Activated gamma-delta T cell treated with Interleukin-2 at 50 U/mL for 16 hours (primary cell): Measurements from ENCODE around the gene TLR8.
"Not testable (repeated sequence)": the region's sequence is repeated elsewhere in the genome, so short reads cannot be mapped to it uniquely, and the experiment has no call there.

Source experiments
- DNase-seq: peaks from one replicate; pipeline ENCODE4 v3.0.0-alpha.2; 2020

Gene TLR8

DNA sequence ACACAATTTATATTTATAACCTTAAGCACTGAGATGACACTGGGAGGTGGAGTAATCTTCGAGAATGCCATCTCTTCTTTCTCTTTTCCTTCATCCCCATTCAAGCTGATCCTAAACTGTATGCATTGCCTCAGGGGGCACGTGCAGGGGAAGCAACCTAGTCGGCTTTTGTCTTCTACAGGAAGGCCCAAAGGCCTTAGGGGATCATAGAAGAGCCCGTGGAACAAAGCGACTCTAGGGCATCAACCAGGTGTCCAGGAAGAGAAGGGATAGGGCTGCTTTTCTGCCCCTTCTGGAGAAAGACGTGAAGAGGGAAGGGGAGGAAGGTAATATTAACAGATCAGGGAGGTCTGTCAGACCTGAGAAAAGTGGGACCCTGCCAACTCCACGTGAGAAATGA lies 6.9 kb upstream of the TLR8 start:
- no peak for DNase-seq

DNA sequence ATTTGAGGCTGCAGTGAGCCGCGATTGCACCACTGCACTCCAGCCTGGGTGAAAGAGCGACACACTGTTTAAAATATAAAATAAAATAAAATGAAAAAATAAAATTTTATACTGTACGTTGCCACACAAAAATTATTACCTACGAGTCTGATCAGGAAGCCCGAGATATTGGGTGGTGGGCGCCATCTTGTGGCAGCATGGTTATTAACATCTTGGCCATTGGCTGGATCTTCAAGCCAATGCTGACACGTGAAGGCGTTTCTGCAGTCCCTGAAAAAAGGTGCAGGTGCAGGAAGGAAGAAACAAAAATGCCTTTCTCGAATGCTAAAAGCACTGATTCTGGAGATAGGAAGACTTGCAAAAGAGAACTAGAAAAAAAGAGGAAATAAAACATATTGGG lies 4.9 kb upstream of the TLR8 start:
- peak; percentile 65 for DNase-seq

DNA sequence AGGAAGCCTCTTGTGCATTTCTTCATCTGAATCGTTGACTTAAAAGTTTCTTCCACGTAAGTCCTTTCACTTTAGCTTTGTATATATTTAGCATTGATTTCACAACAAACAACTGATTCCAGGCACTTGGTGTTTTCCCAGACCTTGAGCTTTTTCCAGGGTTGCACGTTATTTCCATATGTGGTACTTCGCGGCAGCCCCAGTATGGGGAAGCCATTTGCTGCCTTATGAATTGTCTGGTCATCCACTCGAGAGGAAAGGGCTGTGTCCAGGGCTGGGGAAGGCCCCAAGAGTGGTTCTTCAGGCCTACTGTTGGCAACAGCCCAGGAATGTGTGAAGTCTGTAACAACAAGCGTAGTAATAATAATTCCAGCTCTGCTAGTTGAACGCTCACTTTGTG lies 2.8 kb upstream of the TLR8 start:
- DNase-seq: no peak

DNA sequence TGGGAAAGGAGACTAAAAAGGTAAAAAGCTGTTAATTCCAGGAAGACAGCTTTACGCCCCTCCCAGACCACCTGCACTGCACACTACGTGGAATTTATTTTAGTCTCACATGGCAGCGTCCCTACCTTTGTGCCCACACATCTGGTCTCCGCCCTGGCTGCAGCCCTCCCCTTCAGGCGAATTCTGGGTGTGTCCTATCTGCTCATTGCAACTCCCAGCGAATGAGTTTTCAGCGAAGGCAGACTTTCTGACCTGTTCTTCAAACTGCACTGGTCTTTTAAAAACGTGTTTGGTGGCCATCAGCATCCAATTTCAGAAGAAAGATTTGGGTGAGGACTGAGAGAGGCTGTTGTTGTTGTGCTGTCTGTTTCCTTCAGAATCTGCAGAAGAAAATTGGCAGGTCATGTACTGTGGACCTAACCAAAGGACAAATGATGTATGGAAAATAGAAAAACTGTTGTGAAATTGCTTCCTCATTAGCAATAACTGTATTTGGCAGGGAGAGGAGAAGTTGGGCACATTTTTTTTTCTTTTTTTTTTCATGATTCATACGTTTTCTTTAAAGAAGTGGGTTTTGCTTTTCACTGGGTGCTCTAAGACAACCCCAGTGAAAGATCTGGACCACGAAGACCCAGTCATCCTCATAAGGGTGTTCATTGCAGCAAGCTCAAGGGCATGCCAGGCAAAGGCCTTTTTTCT lies 4.2 kb downstream of the TLR8 start:
- no peak for DNase-seq

DNA sequence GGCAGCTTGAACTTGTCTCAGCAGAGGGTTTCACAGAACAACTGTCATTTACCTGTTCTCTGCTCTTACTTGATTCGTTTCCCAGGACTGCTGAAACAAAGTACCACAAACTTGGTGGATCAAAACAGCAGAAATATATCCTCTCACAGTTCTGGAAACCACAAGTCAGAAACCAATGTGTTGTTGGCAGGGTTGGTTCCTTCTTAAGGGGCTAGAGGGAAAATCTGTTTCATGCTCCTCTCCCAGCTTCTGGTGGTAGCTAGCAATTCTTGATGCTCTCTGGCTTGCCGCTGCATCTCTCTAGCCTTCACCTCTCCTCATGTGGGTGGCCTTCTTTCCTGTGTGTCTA lies 4.7 kb downstream of the TLR8 start:
- no peak for DNase-seq

DNA sequence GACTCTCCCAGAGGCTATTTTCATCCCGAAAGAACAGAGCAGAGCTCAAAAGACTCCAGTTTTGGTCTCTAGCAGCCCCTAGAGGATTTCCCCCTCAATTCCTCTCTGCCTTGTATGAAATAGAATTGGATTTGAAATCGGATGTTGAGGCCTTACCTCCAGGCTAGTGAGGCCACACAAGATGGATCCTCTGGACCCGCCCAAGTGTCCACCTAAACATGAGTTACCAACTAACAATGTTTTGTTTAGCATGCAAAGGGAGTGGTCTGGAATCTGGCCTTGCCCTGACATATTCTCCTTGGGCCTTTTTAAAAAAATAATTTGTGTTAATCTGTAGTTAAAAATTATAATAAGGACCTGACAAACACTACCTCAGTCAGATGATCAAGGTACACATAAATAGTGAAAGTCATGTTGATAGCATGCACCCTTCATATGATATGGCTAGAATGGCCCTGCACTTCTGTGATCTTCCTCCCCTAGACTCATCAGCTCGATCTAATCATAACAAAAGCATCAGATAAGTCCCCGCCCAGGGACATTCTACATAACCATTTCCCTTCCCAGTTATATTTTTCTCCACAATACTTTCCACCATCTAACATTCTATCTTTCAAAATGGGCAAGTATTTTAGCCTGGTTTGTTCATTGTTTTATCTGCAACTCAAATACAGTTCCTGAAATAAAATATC lies 6.5 kb downstream of the TLR8 start:
- no peak for DNase-seq

DNA sequence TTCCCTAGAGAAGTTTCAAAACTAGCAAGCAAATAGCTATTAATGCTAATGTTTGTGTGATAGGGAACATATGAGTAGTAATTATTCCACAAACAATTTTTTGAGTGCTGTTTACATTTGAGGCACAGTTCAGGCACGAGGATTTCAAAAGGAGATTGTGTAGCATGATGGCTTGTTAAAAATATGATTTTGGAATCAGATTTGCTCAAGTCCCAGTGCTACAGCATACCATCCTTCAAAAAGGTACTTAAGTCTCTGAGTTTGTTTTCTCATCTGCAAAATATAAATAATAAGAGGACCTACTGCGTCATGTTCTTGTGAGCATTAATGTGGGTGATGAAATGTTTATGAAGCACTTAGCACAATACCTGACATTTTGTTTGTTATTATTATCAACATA lies 11.3 kb downstream of the TLR8 start:
- no peak for DNase-seq

DNA sequence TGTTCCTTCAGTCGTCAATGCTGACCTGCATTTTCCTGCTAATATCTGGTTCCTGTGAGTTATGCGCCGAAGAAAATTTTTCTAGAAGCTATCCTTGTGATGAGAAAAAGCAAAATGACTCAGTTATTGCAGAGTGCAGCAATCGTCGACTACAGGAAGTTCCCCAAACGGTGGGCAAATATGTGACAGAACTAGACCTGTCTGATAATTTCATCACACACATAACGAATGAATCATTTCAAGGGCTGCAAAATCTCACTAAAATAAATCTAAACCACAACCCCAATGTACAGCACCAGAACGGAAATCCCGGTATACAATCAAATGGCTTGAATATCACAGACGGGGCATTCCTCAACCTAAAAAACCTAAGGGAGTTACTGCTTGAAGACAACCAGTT lies 12.6 kb downstream of the TLR8 start:
- no peak for DNase-seq

DNA sequence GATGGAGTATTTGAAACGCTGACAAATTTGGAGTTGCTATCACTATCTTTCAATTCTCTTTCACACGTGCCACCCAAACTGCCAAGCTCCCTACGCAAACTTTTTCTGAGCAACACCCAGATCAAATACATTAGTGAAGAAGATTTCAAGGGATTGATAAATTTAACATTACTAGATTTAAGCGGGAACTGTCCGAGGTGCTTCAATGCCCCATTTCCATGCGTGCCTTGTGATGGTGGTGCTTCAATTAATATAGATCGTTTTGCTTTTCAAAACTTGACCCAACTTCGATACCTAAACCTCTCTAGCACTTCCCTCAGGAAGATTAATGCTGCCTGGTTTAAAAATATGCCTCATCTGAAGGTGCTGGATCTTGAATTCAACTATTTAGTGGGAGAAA lies 13.2 kb downstream of the TLR8 start:
- no peak for DNase-seq

DNA sequence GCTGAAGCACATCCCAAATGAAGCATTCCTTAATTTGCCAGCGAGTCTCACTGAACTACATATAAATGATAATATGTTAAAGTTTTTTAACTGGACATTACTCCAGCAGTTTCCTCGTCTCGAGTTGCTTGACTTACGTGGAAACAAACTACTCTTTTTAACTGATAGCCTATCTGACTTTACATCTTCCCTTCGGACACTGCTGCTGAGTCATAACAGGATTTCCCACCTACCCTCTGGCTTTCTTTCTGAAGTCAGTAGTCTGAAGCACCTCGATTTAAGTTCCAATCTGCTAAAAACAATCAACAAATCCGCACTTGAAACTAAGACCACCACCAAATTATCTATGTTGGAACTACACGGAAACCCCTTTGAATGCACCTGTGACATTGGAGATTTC lies 14.6 kb downstream of the TLR8 start:
- no peak for DNase-seq

DNA sequence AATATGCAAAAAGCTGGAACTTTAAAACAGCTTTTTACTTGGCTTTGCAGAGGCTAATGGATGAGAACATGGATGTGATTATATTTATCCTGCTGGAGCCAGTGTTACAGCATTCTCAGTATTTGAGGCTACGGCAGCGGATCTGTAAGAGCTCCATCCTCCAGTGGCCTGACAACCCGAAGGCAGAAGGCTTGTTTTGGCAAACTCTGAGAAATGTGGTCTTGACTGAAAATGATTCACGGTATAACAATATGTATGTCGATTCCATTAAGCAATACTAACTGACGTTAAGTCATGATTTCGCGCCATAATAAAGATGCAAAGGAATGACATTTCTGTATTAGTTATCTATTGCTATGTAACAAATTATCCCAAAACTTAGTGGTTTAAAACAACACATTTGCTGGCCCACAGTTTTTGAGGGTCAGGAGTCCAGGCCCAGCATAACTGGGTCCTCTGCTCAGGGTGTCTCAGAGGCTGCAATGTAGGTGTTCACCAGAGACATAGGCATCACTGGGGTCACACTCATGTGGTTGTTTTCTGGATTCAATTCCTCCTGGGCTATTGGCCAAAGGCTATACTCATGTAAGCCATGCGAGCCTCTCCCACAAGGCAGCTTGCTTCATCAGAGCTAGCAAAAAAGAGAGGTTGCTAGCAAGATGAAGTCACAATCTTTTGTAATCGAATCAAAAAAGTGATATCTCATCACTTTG lies 15.6 kb downstream of the TLR8 start:
- no peak for DNase-seq

DNA sequence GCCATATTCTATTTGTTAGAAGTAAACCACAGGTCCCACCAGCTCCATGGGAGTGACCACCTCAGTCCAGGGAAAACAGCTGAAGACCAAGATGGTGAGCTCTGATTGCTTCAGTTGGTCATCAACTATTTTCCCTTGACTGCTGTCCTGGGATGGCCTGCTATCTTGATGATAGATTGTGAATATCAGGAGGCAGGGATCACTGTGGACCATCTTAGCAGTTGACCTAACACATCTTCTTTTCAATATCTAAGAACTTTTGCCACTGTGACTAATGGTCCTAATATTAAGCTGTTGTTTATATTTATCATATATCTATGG lies 16.1 kb downstream of the TLR8 start:
- no peak for DNase-seq

DNA sequence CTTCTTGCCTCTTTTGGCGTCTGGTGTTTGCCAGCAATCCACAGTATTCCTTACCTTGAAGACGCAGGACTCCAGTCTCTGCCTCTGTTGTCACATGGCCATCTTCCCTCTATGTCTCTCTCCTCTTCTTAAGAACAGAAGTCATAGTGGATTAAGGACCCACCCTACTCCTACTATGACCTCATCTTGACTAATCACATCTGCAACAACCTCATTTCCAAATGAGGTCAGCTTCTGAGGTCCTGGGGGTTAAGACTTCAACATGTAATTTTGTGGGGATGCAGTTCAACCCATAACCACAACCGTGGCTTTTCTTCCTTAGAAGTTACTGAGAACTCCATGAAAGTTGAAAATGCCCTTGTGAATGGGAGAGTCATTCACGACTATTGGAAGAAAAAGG lies 23.3 kb downstream of the TLR8 start:
- DNase-seq: no peak

DNA sequence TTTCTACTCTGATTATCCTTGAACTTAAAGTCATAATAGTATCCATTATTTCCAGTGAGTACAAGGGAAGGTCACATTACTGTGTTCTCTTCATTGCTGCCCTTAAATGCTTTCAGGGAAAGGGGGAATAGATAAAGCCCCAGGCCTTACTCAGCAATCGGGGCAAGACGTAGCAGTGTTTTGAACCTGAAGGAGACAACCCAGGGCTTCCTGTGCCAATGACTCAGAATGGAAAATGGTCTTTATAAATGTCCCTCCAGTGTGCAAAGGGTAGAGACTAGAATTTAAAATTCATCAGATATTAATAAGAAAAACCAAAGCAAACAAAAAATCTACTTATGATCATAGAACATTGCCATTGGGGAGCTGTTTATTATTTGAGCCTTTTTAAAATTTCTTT lies 23.7 kb downstream of the TLR8 start:
- no peak for DNase-seq

DNA sequence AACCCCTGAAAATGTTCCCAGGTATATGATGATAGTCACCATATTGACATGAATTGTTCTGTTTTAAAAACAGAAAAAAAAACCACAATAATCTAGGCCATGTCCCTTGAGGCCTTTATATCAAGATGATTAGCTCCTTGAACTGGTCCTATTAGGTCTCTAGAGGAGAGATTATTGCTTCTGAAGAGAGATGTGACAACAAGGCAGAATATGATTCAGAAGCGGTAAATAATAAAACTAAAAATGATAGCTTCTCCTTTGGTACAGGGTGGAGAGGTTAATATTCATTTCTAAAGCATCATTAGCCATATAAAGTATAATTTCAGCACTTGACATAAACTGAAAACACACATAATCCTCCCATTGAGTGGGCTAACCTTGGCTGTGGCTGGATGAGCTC lies 25.8 kb downstream of the TLR8 start:
- no peak for DNase-seq

DNA sequence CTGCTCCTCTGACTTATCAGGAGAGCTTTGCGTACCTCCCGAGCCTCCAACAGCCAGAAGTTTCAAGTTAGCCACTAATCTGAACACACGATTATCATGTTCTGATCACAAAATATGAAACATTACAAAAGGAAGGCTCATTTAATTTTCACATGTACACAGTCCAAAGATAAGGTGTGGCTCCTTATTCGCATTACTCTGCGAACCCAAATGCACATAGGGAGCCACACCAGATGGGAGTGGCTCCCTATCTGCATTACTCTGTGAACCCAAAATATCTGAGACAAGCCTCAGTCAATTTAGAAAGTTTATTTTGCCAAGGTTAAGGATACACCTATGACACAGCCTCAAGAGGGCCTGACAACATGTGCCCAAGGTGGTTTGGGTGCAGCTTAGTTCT lies 28.4 kb downstream of the TLR8 start:
- DNase-seq: no peak

DNA sequence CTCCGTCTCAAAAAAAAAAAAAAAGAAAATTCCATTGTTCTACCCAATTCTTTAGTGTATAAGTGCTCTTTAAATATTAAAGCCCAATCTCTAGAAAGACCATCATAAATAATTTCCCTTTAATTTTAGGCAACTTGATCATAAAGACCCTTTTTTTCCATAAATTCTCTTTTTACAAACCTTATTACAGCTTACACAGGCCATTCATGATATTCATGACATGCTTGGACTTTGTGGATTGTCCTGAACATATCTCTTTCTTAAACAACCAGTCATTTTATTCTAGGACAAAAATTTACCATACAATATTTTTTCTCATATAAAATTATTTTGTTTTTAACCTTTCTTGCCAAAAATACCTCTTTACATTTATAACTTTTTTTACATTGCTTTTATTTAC lies 30.5 kb downstream of the TLR8 start:
- no peak for DNase-seq

DNA sequence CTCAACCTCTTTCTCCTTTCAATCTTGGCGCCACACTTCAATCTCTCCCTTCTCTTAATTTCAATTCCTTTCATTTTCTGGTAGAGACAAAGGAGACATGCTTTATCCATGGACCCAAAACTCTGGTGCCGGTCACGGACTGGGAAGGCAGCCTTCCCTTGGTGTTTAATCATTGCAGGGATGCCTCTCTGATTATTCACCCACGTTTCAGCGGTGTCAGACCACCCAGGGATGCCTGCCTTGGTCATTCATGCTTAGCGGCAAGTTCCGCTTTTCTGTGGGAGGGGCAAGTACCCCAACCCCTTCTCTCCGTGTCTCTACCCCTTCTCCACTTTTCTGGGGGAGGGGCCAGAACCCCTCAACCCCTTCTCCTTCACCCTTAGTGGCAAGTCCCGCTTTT lies 34.1 kb downstream of the TLR8 start:
- DNase-seq: not testable (repeated sequence)

DNA sequence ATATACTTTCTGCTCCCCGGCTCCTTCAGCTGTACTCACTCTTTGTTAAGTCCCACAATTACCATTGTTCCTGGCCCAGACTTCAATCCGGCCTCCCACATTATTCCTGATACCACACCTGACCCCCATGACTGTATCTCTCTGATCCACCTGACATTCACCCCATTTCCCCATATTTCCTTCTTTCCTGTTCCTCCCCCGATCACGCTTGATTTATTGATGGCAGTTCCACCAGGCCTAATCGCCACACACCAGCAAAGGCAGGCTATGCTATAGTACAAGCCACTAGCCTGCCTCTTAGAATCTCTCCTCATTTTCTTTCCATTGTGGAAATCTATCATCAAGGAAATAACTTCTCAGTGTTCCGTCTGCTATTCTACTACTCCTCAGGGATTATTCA lies 37.2 kb downstream of the TLR8 start:
- not testable (repeated sequence) for DNase-seq

DNA sequence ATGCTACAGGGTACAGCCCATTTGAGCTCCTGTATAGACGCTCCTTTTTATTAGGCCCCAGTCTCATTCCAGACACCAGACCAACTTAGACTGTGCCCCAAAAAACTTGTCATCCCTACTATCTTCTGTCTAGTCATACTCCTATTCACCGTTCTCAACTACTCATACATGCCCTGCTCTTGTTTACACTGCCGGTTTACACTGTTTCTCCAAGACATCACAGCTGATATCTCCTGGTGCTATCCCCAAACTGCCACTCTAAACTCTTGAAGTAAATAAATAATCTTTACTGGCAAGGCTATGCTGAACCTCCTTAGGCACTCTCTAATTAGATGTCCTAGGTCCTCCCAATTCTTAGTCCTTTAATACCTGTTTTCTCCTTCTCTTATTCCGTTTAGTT lies 38.0 kb downstream of the TLR8 start:
- DNase-seq: not testable (repeated sequence)

DNA sequence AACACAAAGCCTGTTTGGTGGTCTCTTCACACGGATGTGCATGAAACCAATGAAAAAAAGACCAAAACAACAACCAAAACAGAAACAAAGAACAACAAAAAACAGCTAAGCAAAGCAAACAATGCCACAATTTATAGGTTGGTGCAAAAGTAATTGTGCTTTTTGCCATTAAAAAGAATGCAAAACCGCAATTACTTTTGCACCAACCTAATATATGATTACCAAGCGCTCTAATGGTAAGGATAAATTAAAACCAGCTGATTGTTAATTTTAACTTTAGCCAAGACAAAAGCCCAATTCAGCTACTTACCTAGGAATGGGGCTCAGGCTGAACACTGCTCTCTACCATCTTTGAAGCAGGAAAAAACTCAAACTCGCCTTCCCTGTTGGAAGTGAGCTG lies 39.1 kb downstream of the TLR8 start:
- DNase-seq: no peak

DNA sequence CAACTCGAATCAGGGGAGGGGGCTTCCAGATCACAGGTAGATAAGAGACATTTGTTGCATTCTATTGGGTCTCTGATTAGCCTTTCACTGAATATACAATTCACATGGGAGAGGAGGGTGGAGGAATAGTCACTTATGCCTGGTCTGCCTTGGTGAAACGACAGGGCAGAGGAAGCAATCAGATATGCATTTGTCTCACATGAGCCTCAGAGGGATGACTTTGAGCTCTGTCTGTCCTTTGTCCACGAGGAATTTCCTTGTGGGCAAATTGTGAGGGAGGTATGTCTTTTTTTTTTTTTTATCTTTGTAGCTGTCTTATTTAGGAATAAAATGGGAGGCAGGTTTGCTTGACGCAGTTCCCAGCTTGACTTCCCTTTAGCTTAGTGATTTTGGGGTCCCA lies 40.0 kb downstream of the TLR8 start:
- DNase-seq: no peak

DNA sequence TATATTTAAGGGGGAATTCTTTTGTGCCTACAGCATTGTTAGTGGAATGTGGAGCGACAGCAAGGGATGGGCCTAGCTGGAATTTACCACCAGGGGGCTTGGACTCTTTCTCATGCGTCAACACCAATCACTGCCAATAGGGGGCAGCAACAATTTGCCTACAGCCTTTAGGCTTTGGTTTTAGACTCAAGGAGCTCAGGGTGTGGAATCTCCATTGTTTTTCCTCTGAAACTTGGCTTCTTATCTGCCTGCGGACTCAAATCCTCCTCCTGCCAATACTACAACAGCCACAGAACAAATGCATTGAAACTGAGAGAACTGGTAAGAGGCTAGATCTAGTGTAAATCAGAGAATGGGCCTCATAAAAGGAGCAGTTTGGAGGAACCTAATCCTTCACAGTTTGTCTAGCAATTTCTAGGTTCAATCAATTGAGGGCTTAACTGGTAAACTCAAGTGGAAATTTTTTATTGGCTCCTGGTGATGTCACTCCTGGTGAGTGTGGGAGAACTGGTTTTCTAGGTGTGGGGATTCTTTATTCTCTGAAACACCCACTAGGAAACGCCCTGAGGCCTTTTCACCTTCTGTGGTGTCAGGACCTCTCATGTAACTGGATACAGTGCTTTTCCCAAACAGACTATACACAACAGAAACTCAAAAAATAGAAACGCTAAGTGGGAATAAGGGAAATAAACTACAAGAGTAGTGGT lies 40.6 kb downstream of the TLR8 start:
- DNase-seq: peak; percentile 79
